HL-60 (cell line): ENCODE measurements around the gene WDR90.
A peak's percentile ranks its signal among the peaks of the same experiment; 100 is the strongest.

ENCODE experiments used
- DNase-seq, 2 experiments: peaks; one replicate each; pipeline ENCODE4 v3.0.0-alpha.2; 2010 to 2020; ENCODE audit warnings: low read depth in 1 of 2, low spot score in 1 of 2
- H3K27ac ChIP-seq: fragments of 250-450 bp; sonication (Bioruptor Pico); replicated peaks from 2 replicates; pipeline ENCODE4 v1.5.1; 2020; ENCODE audit warnings: mild to moderate bottlenecking, moderate library complexity
- H3K27me3 ChIP-seq: fragments of 250-450 bp; sonication (Bioruptor Pico); 2 replicates; pipeline ENCODE4 v1.5.1; 2021; ENCODE audit warnings: mild to moderate bottlenecking, moderate library complexity; ENCODE audit not compliant: insufficient read depth, poor library complexity, severe bottlenecking
- H3K4me3 ChIP-seq: replicated peaks from 2 replicates; pipeline ENCODE4 v1.5.1; 2011; ENCODE audit warnings: mild to moderate bottlenecking, control low read depth, low read length; ENCODE audit not compliant: insufficient read depth
- GABPA ChIP-seq: IDR thresholded peaks from 2 replicates; pipeline ENCODE4 v1.6.1; 2012; ENCODE audit warnings: low read depth
- POLR2AphosphoS5 ChIP-seq: IDR thresholded peaks from 2 replicates; pipeline ENCODE4 v1.6.1; 2012; ENCODE audit warnings: low read depth
- SPI1 ChIP-seq: IDR thresholded peaks from 2 replicates; pipeline ENCODE4 v1.6.1; 2012; ENCODE audit warnings: low read depth, mild to moderate bottlenecking, borderline replicate concordance
- TF ChIP-seq, protein P1 (sequence below): IDR thresholded peaks from one replicate; pipeline ENCODE4 v1.5.1; 2011; ENCODE audit warnings: low read length, control low read depth, inconsistent platforms; ENCODE audit not compliant: insufficient read depth
- TF ChIP-seq, protein P2 (sequence below): IDR thresholded peaks from 2 replicates; pipeline ENCODE4 v1.6.1; 2012; ENCODE audit warnings: low read depth; ENCODE audit not compliant: insufficient replicate concordance

WDR90 gene

DNA sequence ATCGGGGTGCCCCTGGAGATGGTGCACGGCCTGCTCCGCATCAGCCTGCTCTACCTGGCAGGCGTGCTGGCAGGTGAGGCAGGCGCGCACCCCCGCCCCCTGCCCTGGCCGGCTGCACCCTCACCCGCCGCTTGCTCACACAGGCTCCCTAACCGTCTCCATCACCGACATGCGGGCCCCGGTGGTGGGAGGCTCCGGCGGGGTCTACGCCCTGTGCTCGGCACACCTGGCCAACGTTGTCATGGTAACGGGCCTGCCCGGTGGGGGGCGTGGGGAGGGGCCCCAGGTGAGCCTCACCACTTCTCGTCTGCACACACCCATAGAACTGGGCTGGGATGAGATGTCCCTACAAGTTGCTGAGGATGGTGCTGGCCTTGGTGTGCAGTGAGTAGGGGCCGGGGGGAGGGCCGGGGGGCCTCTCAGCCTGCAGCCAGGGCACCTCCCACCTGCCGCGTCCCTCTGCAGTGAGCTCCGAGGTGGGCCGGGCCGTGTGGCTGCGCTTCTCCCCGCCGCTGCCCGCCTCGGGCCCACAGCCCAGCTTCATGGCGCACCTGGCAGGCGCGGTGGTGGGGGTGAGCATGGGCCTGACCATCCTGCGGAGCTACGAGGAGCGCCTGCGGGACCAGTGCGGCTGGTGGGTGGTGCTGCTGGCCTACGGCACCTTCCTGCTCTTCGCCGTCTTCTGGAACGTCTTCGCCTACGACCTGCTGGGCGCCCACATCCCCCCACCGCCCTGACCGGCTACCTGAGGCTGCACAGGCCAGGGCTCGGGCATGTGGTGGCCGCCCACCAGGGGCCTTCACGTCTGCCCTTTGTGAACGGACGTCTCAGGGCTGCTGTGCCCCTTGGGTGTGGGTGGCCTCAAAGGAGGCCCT is 28.4 kb downstream of the WDR90 start:
- DNase-seq: no peak
- Histone ChIP-seq H3K27me3 (no peaks in the 10 kb centered on the region), H3K4me3 (no peak overlapping the region), H3K27ac (no peak overlapping the region)
- TF ChIP-seq GABPA (no peak), SPI1 (no peak), POLR2AphosphoS5 (no peak)
- TF ChIP-seq, protein P1, sequence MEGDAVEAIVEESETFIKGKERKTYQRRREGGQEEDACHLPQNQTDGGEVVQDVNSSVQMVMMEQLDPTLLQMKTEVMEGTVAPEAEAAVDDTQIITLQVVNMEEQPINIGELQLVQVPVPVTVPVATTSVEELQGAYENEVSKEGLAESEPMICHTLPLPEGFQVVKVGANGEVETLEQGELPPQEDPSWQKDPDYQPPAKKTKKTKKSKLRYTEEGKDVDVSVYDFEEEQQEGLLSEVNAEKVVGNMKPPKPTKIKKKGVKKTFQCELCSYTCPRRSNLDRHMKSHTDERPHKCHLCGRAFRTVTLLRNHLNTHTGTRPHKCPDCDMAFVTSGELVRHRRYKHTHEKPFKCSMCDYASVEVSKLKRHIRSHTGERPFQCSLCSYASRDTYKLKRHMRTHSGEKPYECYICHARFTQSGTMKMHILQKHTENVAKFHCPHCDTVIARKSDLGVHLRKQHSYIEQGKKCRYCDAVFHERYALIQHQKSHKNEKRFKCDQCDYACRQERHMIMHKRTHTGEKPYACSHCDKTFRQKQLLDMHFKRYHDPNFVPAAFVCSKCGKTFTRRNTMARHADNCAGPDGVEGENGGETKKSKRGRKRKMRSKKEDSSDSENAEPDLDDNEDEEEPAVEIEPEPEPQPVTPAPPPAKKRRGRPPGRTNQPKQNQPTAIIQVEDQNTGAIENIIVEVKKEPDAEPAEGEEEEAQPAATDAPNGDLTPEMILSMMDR: no peak
- TF ChIP-seq, protein P2, sequence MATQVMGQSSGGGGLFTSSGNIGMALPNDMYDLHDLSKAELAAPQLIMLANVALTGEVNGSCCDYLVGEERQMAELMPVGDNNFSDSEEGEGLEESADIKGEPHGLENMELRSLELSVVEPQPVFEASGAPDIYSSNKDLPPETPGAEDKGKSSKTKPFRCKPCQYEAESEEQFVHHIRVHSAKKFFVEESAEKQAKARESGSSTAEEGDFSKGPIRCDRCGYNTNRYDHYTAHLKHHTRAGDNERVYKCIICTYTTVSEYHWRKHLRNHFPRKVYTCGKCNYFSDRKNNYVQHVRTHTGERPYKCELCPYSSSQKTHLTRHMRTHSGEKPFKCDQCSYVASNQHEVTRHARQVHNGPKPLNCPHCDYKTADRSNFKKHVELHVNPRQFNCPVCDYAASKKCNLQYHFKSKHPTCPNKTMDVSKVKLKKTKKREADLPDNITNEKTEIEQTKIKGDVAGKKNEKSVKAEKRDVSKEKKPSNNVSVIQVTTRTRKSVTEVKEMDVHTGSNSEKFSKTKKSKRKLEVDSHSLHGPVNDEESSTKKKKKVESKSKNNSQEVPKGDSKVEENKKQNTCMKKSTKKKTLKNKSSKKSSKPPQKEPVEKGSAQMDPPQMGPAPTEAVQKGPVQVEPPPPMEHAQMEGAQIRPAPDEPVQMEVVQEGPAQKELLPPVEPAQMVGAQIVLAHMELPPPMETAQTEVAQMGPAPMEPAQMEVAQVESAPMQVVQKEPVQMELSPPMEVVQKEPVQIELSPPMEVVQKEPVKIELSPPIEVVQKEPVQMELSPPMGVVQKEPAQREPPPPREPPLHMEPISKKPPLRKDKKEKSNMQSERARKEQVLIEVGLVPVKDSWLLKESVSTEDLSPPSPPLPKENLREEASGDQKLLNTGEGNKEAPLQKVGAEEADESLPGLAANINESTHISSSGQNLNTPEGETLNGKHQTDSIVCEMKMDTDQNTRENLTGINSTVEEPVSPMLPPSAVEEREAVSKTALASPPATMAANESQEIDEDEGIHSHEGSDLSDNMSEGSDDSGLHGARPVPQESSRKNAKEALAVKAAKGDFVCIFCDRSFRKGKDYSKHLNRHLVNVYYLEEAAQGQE: no peak

DNA sequence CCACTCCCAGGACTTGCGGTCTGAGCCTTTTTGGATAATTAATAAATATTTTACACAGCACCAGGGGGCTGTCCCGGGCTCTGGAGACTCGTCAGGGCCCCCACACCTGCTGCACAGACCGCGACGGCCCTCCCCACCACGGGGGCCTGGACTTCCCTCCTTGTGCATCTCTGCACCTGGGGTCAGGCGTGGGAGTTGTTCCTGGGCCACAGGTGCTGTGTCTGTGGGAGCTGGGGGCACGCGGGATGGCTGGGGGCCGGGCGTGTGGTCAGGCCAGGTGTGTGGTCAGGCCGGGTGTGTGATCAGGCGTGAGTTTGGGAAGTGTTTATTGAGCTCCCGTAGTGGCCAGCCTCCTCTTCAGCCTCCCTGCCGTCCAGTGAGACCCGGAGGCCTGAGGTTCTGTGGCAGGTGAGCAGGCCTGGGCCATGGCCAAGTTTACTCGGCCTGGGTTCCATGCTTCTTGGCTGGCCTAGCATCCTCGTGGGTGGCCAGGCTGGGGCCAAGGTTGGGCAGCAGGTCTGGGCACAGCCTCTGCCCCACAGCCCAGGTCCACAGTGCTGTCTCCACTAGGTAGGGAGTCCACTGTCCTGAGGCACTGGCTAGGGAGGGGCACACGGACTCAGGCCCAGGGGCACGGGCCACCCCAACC is 29.2 kb downstream of the WDR90 start:
- H3K27me3 ChIP-seq: no peaks in the 10 kb centered on the region
- TF ChIP-seq SPI1 (no peak), POLR2AphosphoS5 (no peak), GABPA (no peak)
- TF ChIP-seq, protein P2: no peak
- TF ChIP-seq, protein P1: no peak
- H3K27ac ChIP-seq: no peak overlapping the region
- DNase-seq: no peak
- no peak overlapping the region for H3K4me3 ChIP-seq

DNA sequence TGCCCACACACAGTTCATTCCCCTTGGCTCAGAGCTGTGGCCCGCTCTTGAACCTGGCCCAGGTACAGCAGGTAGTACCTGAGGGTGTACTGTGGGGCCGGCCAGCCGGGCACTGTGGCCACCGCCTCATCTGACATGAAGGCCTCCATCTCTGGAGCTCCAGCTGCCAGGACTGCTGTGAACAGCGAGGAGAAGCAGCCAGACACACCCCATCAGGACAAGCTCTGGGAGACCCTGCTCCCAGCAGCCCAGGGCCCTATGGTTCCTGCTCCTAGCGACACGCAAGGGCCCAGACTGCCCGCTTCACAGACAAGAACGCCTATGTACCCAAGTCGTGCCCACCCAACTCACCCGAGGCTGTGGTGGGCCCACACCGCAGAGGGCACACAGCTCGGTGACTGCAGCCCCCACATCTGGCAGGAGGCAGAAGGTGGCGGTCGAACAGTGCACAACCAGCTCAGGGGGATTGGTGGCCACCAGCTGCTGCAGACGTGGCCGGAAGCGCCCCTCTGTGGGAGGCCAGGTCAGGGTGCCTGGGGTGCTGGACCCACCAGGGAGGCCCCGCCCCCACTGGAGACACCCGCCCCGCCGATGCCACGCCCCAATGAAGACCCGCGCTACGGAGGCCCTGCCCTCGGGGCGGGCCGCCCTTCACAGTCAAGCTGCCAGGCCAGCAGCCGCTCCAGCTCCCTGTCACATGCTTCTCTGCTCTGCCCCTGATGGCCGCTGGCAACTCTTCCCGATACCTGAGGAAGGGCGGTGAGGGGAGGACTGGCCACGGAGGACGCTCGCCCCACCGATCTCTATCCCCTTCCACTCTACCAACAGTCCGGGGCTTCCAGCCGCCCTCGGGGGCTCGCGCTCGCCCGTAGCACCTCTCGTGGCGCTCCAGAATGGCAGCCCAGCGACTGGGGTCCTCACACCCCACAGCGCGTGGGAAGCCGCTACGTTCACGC is 30.0 kb downstream of the WDR90 start:
- peak overlapping the region; percentile 65 for H3K27ac ChIP-seq
- peak; percentile 48 for TF ChIP-seq POLR2AphosphoS5
- TF ChIP-seq, protein P1: no peak
- H3K4me3 ChIP-seq: peak overlapping the region; percentile 49
- no peaks in the 10 kb centered on the region for H3K27me3 ChIP-seq
- DNase-seq: peak in 1 of 2 experiments; percentile 55
